ENCODE data around the gene MCM6.

Gene MCM6

DNA sequence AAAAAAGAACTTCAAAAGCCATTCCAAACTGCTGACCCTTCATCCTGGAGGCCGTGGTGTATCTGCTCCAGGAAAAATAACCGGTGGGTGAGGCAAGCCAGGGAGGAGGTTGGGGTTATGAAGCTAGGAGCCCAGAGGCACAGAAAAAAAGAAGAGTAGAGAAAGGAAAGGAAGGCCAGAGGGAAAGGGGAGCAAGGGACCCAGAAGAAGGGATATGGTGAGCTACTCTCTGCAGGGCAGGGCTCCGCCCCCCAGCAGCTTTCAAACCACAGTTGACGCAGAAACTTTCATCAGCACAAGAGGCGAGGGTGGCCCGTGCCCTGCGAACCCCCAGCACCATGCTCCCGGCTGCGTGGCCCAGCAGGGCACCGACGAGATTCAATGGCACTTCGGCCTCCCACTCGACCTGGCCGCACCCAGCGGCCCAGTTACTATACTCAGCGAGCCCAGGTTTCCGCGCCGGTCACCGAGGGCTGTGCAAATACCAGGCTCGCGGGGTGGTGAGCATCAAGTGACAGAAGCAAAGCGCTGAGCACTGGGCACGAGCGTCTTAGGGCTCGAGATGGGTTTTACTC lies 665 bp downstream of the MCM6 start:
- in situ Hi-C loops (cut with HindIII; ENCODE audit: low pct_ligation_motif_present, low pct_unique_long_range_greater_than_20kb, low sequenced_read_pairs) = loop anchor here (25.0 kb wide), 1 partner anchor 512 kb away; no protein-coding TSS in a partner anchor
- DNase-seq = peak; percentile 64

DNA sequence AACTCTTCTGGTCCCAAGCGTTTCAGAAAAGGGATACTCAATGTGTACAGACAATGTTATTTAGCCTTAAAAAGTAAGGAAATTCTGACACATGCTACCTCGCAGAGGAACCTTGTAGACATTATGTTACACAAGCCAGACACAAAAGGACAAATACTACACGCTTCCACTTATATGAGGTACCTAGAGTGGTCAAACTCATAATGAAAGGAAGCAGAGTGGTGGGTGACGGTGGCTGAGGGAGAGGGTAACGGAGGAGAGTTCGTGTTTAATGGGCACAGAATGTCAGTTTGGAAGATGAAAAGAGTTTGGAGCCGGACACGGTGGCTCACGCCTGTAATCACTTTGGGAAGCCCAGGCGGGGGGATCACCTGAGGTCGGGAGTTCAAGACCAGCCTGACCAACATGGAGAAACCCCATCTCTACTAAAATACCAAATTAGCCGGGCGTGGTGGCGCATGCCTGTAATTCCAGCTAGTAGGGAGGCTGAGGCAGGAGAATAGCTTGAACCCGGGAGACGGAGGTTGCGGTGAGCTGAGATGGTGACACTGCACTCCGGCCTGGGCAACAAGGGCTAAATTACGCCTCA lies 1.4 kb downstream of the MCM6 start:
- in situ Hi-C loops (cut with HindIII; ENCODE audit: low pct_ligation_motif_present, low pct_unique_long_range_greater_than_20kb, low sequenced_read_pairs) = loop anchor here (25.0 kb wide), 1 partner anchor 512 kb away; no protein-coding TSS in a partner anchor
- no peak for DNase-seq

DNA sequence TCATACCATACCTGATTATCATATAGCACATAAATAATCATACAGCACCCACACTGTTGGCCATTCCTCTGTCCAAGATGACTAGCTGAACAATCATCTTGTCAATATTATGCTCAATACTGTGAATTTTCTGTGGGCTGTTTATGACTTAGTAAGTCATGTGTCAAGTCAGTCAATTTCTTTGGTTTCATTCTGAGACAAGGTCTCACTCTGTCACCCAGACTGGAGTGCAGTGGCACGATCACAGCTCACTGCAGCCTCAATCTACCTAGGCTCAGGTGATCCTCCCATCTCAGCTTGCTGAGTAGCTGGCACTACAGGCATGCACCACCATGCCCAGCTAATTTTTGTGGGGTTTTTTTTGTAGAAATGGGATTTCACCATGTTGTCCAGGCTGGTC lies 5.7 kb downstream of the MCM6 start:
- in situ Hi-C loops (cut with HindIII; ENCODE audit: low pct_ligation_motif_present, low pct_unique_long_range_greater_than_20kb, low sequenced_read_pairs) = no loop called here
- no peak for DNase-seq

DNA sequence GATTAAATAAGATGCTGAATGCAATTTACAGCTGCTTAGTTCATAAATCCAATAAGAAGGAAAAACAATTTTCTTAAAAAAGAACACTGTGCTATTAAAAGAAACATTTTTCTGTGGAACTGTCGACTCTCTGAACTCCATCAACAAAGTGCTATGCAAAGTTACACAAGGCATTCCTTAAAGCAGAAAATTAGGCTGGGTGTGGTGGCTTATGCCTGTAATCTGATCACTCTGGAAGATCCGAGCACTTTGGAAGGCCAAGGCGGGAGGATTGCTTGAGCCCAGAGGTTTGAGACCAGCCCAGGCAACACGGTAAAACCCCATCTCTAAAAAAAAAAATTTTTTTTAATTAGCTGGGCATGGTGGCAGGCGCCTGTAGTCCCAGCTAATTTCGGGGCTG lies 13.0 kb downstream of the MCM6 start:
- DNase-seq = no peak
- in situ Hi-C loops (cut with HindIII; ENCODE audit: low pct_ligation_motif_present, low pct_unique_long_range_greater_than_20kb, low sequenced_read_pairs) = no loop called here

DNA sequence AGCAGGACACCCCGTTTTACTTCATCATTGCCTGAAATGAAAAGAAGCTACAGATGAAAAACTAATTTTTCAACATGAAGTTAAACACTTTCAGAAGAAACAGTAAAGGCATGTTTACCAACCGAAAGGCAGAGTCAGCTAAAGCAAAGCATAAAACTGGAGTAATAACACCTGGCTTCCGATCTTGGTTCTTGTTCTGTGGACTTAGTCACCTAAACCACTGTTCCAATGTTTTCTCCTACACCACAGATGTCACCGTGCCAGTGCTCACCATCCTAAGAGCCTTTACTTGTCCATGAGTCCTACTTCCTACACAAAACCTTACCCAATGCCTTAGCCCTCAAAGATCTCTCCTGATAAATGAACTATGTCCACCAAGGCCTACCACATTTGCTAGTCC lies 13.5 kb downstream of the MCM6 start:
- DNase-seq = no peak
- in situ Hi-C loops (cut with HindIII; ENCODE audit: low pct_ligation_motif_present, low pct_unique_long_range_greater_than_20kb, low sequenced_read_pairs) = no loop called here

DNA sequence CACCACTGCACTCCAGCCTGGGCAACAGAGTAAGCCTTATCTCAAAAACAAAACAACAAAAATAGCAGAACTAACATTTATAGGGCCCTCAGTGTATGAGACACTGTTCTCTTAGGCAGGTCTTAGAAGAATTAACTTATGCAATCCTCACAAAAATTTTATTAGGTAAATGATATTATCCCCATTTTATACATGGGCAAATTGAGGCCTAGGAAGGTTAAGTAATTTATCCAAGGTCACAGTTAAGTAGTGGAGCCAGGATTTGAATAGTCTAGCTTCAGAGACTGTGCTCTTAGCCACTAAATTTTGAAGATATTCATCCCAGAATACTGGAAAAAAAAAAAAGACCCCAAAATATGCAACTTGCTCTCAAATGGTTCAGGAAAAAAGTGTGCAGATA lies 22.8 kb downstream of the MCM6 start:
- in situ Hi-C loops (cut with HindIII; ENCODE audit: low pct_ligation_motif_present, low pct_unique_long_range_greater_than_20kb, low sequenced_read_pairs) = no loop called here
- DNase-seq = no peak

DNA sequence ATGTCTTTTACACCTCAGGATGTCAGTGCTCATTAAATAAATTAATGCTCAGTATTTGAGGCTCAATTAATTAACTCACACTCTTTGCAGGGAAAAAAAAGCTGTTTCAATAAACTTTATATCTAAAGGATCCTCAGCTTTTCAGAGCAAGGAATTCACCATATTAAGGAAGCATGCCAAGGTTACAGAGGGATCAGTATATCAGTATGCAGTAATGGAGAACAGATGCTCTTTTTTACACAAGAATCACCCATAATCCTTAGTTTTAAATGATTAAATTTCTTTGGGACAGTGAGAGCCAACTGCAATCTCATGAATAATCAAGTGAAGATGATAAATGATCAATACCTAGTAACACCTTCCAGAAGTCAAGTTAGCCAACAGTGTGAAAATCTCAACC lies 24.4 kb downstream of the MCM6 start:
- no peak for DNase-seq
- in situ Hi-C loops (cut with HindIII; ENCODE audit: low pct_ligation_motif_present, low pct_unique_long_range_greater_than_20kb, low sequenced_read_pairs) = no loop called here

DNA sequence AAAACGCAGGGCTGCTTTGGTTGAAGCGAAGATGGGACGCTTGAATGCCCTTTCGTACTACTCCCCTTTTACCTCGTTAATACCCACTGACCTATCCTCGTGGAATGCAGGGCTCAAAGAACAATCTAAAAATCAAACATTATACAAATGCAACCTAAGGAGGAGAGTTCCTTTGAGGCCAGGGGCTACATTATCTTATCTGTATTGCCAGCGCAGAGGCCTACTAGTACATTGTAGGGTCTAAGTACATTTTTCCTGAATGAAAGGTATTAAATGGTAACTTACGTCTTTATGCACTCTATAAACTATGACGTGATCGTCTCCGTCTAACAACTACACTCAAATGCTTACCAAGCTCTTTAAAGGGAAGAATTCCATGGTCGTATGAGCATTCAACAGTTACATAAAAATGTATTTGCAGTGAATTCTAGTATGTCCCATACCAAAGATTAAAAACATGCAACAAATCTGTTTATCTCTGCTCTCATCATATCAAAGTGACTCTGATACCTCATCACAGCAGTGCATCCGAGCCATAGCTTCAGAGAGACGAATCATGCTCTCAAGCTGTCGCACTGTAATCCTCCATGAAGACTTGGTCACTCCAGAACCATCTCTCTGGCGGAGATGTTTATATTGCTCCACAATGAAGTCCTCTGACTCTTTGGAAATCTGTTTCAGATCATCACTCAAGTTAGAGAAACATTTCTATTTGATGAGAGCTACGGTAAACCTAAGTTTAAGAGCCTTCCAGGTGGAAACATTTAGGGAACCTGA lies 25.2 kb downstream of the MCM6 start:
- DNase-seq = no peak
- in situ Hi-C loops (cut with HindIII; ENCODE audit: low pct_ligation_motif_present, low pct_unique_long_range_greater_than_20kb, low sequenced_read_pairs) = no loop called here

DNA sequence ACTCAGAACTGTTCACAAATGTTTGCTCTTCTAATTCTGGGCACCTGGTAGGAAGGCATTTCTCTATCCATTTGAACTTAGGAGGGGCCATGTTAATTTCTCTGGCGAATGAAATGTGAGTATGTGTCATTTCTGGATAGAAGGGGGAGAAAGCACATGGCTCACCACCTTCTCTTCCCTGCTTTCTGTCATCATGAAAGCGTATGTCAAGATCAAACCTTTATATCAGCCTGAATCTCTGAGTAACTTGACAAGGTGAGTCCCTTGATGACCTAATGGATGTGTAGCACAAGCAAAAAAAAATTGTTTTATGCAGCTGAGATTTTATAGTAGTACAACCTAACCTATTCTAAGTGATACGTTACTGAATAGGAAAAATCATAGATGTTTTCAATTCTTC lies 27.2 kb downstream of the MCM6 start:
- in situ Hi-C loops (cut with HindIII; ENCODE audit: low pct_ligation_motif_present, low pct_unique_long_range_greater_than_20kb, low sequenced_read_pairs) = no loop called here
- DNase-seq = no peak

DNA sequence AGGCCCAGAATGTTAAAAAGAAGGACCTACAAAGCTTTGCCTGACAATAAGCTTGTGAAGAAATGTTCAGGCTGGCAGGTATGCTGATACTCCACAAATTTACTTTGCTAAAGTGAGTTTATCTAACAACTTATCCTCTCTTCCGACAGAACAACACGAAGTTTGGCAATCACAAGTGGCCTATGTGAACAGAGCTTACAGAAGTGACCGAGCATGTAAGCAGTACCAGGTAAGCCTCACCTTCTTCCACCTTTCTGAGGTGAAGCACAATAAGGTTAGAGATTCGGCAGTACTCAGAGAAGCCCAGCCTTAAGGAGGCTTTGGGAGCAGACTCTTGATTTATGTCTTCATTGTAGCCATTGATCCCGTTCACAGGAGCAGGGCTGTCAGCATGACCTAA lies 30.2 kb downstream of the MCM6 start:
- in situ Hi-C loops (cut with HindIII; ENCODE audit: low pct_ligation_motif_present, low pct_unique_long_range_greater_than_20kb, low sequenced_read_pairs) = no loop called here
- no peak for DNase-seq

DNA sequence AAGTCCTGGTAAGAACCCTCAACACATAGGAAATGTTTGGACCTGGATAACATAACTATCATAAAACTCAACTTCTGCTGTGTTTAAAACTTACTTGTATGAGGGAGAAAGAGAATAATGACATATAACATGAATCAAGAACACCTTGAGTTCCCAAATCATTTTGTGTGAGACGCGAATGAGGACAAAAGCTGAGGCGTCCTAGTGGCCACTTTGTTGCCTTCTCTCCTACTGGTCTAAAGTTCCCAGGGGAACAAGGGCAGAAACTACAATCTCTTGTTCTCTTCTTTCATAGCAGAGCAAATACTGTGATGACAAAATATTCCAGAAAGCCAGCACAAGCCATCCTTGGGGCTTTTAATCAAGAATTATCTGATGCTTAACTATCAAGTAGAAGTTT lies 31.0 kb downstream of the MCM6 start:
- in situ Hi-C loops (cut with HindIII; ENCODE audit: low pct_ligation_motif_present, low pct_unique_long_range_greater_than_20kb, low sequenced_read_pairs) = no loop called here
- DNase-seq = no peak

DNA sequence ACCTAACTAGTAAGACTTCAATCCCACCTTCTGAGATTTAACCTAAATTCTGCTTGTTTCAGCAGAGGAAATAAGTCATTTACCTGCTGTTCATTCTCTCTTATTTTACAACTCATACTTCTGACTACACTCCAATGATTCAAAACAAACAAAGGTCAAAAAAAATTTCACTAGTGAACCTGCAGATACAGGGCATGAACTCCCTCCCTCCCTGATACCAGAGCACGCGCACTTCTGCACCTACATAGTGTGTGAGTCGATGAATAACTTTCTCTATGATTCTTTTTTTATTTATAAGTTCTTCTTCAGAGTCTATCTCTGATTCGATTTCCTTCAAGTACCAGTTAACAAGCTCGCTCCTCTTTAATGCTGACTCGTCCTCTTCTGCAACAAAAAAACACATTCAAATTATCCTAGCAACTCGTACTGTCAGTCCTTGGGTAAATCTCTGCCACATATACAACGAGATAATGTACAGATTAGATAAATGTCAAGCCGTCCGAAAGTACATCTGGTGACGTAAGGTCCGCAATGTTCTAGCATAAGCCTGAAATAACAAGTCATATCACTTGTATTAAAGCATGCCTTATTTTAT lies 31.8 kb downstream of the MCM6 start:
- no peak for DNase-seq
- in situ Hi-C loops (cut with HindIII; ENCODE audit: low pct_ligation_motif_present, low pct_unique_long_range_greater_than_20kb, low sequenced_read_pairs) = no loop called here

DNA sequence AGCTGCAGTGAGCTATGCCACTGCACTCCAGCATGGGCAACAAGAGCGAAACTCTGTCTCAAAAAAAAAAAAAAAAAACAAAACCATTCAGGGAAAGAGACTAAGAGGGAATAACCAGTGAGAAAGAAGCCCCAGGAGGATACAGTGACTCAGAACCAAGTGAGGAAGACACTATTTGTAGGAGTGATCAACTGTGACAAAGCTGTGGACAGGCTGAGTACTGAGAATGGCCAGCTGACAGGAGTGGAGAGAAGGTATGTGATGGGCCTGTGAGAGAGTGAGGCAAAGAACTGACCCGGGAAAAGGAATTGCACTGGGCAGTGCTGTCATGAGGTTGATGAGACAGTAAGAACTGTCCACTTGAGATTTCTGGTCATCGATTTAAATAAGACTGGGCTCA lies 32.6 kb downstream of the MCM6 start:
- DNase-seq = peak; percentile 66
- in situ Hi-C loops (cut with HindIII; ENCODE audit: low pct_ligation_motif_present, low pct_unique_long_range_greater_than_20kb, low sequenced_read_pairs) = no loop called here

DNA sequence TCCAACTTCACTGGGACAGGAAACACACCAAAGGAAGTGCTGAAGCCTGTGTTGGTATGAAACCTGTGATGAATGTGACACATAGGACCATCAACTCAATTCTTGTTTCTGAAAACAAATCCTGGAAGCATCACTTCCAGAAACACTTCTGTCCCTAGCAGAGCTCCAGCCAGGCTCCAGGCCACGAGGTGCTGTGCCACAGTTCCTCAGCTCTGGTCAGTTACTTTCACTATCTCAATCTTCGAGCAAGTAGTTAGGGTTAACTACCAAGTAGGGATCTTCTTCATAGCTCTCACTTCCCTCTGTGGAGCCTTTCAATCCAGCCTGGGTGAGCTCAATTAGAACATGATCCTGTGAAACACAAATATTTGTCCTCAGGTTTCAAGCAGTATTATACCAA lies 35.6 kb downstream of the MCM6 start:
- in situ Hi-C loops (cut with HindIII; ENCODE audit: low pct_ligation_motif_present, low pct_unique_long_range_greater_than_20kb, low sequenced_read_pairs) = no loop called here
- DNase-seq = no peak

DNA sequence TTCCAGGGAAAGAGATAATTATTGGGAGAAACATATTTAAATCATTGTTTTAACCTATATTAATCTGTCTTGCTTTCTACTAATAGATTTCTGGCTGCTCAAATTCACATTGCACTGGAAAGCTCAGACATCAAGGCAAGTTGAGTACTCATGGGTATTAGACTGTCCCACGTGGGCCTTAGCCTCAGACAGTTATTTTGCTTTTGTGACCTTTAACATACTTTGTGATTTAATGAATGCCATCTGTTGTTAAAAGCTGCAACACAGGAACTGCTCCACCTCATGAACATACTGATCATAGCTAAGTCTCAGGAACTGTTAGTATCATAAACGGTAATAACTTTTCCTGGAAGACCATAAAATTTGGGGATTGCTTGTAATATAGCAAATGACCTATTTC lies 36.5 kb downstream of the MCM6 start:
- in situ Hi-C loops (cut with HindIII; ENCODE audit: low pct_ligation_motif_present, low pct_unique_long_range_greater_than_20kb, low sequenced_read_pairs) = no loop called here
- DNase-seq = no peak

DNA sequence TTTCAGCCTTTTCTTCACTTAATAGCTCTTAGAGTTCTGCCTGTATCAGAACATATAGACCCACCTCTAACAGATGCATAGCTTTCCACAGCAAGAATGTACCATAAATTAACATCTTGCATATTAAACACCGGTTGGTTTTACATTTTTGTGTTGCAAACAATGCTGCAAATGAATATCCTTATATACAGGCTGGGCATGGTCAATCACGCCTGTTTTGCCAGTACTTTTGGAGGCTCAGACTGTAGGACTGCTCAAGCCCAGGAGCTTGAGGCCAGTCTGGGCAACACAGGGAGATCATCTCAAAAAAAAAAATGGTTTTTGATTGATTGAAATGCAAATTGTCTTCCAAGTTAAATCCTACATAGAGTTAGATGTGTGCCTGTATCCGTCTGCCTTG lies 37.7 kb downstream of the MCM6 start:
- no peak for DNase-seq
- in situ Hi-C loops (cut with HindIII; ENCODE audit: low pct_ligation_motif_present, low pct_unique_long_range_greater_than_20kb, low sequenced_read_pairs) = no loop called here

DNA sequence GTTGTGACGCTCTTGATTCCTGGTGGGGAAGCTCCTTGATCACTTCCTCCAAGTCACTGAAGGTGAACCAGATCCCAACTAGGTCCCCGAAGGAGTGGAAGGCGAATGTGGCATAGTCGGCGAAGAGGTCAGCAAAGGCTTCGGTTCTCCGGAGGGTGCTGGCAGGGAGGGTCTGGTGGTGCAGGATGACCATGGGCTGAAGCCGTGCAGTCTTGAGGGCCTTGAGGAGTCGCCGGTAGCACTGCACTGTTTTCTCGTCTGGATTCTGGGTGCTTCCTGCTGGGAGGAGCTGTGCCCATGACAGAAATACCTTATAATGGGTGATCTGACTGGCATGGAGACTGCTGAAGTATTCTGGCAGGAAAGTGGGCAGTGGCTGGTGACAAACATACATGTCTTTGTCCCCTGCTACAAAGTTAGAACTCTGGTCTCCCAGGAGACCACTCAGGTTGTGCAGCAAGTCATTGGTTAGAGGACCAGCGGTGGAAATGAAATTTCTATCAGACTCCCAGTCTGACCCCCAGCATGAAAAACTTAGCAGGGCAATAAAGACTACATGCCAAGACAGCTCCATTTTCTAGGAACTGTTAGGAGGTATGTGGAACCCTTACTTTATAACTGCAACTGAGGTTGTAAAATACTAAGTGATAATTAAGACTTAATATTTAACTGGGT lies 39.5 kb downstream of the MCM6 start, which contains the start of gene LCT:
TSS of gene LCT (minus strand) at position 589 of the 675 bp plus-strand sequence. CDS start at position 574, 15 bp downstream.
- in situ Hi-C loops (cut with HindIII; ENCODE audit: low pct_ligation_motif_present, low pct_unique_long_range_greater_than_20kb, low sequenced_read_pairs) = no loop called here
- no peak for DNase-seq

DNA sequence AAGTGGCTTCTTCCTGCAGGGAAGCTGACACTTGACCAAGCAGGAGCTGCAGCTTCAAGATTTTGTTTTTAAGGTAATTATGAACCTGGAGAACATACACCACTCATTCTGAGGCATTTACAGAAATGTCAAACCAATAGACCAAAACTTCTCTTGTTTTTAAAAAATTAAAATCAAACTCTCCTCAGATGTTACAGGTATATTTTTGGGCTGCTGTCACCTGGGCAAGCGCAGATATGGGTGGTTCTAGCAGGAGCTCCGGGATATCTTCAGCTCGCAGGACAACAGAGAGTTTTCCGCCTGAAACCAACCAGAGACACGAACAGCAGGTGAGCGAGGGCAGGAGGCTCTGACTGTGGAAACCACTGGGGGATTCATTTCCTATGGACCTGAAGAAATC lies 43.4 kb downstream of the MCM6 start:
- DNase-seq = no peak

DNA sequence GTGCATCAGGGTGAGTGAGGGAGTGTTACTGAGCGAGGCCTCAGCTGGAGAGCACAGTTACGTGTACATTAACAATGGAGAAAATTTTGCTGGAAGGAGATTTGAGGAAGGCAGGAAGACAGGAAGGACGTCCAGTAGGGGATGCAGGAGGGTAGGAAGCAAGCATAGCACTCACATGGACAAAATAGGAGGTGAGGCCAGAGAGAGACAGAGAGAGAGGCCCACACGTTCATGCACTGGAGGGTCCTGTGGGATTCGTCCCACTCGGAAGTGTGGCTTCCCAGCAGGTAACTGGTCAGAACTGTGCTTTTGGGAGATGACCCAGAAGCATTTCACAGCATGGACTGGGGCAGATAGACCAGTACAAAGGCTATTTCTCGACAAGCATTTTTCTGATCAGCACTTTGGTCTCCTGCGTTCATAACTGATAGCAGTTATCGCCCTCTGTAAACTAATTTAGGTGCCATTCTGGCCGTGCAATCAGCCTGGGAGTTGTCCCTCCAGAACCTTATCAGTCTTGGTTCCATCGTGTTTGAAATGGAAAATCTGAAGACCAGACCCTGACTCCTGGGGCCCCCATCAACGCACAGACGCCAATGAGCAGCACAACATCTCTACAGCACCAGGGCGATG lies 44.9 kb downstream of the MCM6 start:
- in situ Hi-C loops (cut with HindIII; ENCODE audit: low pct_ligation_motif_present, low pct_unique_long_range_greater_than_20kb, low sequenced_read_pairs) = no loop called here
- no peak for DNase-seq

More for the DNA sequence above, 43.4 kb downstream of the MCM6 start:
- in situ Hi-C loops (cut with HindIII; ENCODE audit: low pct_ligation_motif_present, low pct_unique_long_range_greater_than_20kb, low sequenced_read_pairs) = no loop called here

Data from ACHN (cell line).